Measurements from ENCODE around the gene FAM181A.

FAM181A gene

DNA sequence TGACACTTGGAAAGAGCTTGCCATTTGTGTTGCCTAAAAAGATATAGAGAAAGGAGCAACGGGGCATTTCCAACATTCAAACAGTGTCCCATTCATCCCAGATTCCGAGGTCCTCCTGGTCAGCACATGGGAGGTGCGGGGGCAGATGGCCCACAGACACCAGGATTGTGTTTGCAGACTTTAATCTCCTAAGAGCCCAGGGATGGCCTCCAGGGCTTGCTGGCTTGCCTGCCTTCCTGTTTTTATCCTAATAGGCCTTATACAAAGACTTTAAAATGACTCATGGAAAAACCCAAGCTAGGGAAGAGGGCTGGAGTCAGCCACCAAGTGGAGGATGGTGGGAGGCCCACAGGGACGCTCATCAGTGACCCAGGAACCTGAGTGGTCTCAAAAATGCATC lies 21.5 kb upstream of the FAM181A start:
- no peak for DNase-seq

DNA sequence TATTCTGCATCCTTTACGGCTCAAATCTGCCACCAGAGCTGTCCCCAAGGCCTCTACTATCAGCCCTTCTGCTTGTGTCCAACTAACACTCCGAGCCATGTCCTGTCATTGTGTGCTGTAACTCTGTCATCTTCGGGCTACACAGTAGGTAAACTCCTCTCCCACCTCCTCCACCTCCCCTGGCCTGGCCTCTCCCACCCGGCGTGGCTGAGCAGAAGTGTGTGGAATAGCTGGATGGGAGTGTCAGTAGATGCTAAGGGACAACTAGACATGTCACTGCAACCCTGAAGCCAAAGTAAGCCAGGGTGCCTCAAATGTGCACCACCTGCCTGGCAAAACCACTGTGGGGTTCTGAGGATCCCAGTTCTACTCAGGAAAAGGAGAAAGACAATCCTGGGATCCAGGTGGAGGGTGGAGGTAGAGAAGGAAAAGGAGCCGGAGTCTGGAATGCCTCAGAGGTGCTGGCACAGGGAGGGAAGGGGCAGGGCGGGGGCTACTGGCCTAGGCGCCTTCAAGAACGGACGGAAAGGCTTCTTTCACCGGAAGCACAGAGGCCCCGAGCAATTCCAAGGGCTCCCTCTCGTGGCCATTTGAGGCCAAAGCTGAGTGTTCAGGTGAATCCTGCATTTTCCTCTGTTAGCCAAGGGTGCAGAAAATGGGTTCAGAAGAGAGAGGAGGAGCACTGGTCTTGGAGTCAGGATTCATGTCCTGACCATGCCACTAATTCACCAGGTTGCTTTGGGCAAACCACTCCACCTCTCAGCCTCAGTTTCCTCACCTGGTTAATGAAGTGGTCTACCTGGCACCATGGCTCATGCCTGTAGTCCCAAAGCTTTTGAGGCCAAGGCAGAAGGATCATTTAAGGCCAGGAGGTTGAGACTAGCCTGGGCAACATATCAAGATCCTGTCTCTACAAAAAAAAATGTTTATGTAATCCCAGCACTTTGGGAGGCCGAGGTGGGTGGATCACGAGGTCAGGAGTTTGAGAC lies 20.5 kb upstream of the FAM181A start:
- DNase-seq, result no peak

DNA sequence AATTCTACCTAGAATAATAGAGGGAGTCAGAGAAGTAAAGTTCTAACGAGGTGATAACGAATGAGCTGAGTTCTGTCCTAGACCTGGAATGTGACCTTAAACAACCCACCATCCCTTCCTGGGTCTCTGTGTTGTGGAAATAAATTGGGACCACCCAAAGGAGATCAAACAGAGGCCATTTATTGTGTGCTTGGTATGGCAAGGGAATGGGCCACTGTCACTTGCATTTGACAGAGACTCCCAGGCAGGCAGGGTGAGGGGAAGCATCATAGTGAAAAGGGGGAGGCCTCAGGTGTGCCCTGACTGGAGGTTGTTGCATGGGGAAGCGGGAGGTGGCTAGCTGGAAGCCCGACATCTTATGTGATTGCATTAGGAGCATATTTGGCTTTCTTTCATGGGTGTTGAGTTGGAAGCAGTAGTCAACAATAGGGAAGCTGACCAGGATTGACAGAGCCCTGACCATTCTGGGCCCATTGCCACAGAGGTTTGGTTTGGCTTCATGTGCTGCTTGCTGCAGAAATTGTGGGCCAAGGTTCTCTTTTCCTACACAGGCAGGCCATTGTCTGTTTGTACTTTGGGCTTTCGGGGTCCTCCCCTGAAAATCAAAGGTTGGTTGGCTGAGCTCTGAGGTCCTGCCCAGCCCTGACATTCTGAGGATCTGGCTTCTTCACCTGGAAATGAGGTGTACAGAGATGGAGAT lies 17.6 kb upstream of the FAM181A start:
- DNase-seq, result no peak

DNA sequence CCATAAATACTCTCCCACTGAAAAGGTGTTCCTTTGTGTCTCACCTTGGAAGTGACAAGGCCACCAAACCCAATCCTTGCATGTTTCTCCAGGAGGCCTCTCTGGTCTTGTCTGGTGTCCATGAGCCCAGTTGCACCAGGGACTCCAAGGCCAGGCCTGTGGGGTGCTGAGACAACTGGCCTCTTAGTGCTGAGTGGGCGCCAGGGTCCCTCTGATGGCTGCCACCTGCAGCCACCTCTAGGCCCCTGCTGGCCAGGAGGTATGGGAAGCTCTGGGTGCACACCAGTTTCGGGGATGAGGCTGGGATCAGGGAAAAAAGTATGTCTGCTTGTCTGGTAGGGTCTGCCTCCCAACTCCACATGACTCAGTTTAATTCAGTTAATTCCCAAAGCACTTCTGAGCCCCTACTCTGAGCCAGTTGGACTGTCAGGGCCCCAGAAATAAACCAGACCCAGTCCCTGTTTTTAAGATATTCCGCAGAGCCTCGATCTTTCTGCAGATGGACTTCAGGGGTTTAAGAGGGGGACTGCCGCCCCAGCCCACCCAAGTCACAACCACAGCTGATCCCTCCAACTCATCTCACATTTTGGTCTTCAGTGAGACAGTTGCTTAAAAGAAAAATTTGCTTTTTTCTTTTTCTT lies 15.0 kb upstream of the FAM181A start:
- DNase-seq, result no peak

DNA sequence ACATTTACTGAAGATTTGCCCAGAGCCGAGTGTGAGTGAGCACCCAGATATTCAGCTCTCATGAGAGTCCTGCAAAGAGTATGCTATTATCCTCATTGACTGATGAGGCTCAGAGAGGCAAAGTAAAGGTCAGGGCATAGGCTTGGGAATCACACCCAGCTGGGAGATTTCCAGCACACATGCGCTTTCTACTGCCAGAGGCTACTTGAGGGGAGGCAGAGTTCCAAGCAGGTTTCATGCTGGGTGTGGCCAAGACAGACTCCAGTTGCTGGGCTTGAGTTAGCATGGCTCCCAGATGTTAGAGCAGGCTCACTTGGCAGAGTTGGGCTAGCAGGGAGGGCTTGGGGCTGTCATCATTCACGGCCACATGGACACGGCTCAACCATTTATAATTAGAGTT lies 14.4 kb upstream of the FAM181A start:
- no peak for DNase-seq

DNA sequence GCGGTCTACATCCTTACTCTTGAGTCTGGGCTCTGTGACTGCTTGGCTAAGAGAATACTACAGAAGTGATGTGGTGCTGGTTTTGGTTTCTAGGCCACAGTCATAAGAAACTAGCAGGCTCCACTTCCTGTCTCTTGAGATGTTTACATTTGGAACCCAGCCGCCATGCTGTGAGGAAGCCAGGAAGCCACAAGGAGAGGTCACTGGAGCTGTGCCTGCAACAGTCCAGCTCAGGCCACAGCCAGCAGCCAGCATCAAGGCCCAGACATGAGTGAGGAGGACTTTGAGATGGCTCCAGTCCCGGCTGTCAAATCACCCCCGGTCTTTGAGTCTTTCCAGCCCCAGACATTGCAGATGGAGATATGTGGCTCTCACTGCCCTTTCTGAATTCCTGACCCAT lies 12.9 kb upstream of the FAM181A start:
- DNase-seq, result no peak

DNA sequence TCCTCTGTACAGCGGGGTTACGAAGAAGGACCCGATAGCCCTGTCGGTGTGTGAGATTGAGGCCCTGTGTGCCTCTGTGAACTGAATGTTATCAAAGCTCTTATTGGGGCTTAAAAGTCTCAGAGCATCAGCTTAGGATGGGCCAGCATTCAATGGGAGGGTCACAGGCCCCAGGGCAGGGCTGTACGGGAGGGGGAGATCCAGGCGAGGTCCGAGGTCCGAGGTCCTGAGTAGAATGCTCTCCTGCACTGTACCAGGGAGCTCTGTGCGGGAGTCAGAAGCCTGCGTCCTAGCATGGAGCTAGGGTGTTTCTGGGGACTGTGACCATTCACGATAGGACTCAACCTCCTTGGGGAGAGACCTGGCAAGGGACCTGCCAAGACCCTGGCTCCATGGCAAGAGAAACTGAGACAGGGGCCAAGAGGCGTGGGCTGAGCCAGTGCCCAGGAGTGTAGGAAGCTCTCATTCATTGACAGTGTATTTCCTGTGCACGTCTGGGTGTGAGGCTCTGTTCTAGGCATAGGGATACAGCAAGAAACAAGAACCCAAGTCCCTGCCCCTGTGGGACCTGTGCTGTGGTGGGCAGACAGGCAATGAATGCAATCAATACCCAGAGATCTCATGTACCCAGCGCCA lies 12.0 kb upstream of the FAM181A start:
- DNase-seq, result no peak

DNA sequence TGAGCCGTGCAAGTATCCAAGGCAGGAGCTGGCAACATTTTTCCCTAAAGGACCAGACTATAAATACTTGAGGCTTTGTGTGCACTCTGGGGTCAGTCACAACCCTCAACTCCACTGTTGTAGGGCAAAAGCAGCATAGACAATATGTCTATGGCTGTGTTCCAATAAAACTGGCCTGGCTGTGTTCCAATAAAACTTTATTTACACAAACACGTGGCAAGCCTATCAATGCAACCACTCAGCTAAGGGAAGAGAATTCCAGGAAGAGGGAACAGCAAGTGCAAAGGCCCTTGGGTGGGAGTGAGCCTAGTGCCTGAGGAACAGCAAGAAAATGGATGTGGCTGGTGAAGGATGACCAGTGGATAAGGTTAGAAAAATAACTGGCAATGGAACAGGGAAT lies 11.3 kb upstream of the FAM181A start:
- DNase-seq, result no peak

DNA sequence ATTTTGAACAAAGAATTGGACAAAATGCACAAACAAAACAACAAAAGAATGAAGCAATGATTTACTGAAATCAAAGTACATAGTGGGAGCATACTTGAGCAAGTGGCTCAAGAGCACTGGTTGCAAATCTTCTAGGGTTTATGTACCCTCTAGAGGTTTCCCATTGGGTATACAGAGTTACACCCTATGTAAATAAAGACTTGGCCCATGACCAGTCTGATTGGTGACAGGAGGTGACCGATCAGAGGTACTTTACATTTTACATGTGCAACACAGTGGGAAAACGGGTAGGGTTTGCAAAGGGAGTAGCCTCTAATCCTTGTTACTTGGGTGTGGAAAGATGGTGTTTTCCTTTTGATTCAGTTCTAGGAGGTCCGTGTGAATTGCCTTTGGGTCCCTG lies 10.6 kb upstream of the FAM181A start:
- no peak for DNase-seq

DNA sequence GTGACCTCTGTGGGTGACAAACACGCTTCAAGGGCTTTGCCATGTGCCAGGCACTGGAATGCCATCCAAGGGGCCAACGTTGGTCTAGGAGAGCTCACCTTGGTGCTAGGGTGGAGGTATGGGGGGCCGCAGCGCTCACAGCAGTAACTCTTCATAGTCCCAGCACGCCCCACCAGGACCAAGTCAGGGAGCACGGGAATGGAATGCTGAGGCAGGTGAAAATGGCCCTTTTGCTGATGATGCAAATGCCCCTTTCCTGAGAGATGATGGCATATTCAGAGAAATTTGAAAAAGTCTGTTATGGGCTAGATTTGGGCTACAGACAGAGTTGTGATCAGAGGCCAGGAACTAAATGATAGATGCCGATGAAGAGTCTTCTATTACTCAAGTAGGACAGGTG lies 10.0 kb upstream of the FAM181A start:
- DNase-seq, result no peak

DNA sequence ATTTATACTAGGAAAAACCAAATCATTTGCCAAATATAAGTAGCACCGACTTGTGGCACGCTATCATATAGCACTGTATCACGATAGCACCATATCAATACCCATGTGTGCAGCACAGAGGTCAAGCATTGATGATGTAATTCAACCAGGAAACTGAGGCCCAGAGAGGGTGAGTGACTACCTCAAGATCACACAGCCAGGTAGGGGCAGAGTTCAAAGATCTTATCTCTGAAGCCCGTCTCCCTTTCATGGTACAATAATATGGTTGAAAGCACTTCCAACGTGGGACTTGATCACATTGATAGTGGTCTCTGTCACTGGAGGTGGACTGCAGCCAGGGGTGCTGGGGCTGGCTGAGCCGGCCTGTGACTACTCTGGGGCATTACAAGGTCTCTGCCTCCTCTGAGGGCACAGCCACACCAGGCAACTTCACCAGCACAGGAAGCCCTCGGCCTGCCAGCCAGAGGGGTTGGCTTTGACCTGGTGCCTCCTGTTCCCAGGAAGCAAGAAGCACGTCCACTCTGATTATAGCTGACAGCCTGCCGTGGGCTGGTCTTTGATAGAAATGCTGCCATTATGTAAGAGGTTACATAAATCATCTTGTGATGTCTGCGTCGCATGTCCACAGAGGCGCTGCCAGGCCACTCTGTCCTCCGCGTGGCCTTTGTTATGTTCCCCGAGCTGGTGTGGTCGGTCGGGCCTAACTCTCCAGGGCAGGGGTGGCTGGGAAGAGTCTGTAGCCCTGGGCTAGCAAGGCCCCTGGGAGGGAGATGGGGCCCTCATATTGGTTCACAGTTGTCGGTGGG lies 5.9 kb upstream of the FAM181A start:
- DNase-seq, result no peak

DNA sequence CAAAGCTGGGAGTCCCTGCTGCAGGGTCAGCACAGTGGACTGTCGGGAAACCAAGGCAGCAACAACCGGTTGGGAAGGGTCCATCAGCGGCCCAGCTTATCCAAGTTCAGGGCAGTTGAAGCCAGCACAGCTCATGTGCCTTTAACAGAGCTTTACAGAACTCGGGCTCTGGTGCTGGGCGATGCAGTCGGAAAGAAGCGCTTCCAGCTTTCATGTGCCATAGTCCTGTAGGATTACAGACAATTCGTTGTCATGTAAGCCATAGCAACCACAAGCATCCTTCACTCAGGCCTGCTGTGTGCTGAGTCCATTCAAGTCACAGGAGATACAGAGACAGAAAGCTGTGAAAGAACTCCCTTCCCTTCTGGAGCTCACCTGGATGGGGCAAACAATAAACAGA lies 3.5 kb upstream of the FAM181A start:
- no peak for DNase-seq

DNA sequence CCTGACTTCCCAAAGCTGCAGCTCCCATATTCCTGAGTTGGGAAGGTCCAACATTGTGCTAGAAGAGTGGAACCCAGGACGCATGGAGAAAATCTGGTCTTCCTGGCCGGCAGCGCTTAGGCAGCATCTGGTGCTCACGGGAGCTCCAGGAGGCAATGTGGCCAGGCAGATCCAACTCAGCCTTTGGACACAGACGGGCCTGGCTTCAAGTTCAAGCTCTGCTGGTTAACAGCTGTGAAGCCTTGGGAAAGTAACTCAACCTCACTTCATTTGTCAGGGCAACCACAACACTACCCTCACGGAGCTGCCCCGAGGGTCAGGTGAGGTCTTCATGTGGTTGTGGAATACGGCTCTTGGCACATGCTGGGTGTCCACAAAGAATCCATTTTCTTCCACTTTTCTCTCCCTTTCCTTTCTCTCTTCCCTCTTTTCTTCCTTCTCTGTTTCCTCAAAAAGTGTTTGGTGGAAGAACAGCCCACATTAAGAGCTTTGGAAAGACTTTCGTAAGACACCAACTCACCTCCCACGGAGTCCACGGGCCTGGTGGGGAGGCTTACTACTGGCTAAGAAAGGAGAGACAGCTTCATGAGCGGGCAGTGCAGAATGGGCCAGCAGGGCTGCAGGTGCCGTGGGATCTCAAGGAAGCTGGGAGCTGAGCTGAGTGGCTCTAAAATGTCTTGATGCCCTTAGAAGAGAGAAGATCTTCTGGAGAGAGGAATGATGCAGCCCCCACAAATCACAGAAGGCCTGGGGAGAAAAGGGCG lies 2.4 kb upstream of the FAM181A start:
- DNase-seq, result no peak

DNA sequence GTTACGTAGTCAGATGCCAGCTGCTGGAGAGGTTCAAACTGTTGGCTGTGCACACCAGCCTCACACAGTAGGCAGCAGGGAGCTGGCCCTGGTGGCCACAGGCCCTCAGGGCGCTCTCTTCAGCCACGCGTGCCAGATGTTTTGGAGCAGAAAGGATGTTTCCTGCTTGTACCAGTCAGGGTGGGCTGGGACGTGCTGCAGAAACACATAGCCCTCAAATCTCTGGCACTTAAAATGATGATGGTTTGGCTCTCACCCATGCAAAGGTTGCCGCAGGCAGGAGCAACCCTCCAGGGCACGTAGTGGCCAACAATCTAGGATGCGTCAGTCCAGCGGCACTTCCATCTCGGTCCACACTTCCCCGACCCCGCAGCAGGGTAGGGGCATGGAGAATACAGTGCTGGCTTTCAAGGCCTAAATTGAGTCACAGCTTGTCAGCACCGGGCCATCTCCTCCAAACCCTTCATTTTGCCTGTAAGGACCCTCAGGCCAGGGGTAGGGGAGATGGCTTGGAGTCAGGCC lies 1.7 kb upstream of the FAM181A start:
- no peak for DNase-seq

DNA sequence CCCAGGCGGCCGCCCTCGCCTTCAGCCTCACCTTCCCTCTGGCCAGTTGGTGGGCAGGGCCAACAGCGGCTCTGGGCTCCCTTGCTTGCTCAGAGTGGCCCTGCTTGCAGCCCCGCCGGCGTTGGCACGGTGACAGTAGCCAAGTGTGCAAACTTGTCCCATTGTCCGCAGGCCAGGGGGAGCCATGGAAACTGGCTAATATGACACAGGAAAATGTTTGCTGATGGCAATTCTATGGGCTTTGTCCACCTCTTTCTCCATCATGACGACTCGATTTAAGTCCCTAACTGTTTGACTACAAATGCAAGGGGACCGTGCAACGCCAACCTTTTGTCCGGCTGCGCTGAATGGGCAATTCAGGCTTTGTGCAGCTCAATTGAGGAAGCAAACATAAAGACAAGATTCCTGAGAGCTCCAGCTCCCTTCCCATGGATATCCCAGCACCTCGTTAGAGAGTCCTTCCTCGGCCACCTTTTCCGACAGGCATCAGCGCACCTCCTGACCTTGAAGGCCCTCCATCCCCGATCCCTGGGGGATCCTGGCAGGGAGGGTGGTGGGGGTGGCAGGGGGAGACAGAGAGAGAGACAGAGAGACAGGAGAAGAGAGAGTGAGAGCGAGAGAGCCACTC lies 785 bp upstream of the FAM181A start:
- DNase-seq, result no peak

DNA sequence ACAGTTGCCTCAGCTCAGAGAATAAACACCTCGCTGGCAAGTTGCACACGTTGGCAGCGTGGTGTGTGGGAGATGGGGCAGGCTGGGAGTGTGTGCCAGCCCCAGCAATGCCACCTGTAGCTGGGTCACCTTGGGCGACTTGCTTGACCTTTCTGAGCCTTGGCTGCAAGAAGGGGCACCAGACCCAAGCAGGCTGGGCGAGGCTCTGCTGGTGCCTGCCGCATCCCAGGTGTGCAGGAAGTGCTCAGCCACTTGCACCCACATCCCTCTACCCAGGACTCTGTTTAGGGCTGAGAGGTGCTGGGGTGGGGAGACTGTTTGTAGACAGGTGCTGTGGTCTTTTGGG lies 629 bp downstream of the FAM181A start:
- DNase-seq, result no peak

DNA sequence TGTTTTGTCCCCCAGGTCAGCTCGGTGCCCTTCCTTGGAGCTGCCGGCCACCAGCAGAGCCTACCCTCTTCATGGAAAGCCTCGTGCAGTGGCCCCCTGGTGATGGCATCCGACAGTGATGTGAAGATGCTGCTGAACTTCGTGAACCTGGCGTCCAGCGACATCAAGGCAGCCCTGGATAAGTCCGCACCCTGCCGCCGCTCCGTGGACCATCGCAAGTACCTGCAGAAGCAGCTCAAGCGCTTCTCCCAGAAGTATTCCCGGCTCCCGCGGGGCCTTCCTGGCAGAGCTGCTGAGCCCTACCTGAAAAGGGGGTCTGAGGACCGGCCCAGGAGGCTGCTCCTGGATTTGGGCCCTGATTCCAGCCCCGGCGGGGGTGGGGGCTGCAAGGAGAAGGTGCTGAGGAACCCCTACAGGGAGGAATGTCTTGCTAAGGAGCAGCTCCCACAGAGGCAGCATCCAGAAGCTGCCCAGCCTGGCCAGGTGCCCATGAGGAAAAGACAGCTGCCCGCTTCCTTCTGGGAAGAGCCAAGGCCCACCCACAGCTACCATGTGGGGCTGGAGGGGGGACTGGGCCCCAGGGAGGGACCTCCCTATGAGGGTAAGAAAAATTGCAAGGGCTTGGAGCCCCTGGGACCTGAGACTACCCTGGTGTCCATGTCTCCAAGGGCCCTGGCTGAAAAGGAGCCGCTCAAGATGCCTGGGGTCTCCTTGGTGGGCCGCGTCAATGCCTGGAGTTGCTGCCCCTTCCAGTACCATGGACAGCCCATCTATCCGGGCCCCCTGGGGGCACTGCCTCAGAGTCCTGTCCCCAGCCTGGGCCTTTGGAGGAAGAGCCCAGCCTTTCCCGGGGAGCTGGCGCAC lies 1.3 kb downstream of the FAM181A start:
- DNase-seq, result no peak

DNA sequence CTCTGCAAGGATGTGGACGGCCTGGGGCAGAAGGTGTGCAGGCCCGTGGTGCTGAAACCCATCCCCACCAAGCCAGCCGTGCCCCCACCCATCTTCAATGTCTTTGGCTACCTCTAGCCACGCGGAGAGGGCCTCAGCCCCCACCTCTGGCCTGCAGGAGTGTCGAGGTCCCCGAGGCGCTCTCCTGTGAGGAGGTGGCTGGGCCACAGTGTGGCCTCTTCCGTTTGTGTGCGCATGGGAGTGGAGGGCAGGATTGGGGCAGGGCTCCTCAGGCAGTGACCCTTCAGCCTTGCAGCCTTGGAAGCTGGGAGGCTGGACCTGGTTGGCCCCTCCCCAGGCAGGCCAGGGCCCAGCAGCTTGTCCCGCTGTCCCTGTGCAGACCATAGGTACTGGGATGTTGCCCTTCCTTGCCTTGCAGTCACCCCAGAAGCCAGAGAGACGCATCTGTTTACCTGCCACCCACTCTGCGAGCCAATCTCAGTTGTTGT lies 1.9 kb downstream of the FAM181A start:
- DNase-seq, result no peak

DNA sequence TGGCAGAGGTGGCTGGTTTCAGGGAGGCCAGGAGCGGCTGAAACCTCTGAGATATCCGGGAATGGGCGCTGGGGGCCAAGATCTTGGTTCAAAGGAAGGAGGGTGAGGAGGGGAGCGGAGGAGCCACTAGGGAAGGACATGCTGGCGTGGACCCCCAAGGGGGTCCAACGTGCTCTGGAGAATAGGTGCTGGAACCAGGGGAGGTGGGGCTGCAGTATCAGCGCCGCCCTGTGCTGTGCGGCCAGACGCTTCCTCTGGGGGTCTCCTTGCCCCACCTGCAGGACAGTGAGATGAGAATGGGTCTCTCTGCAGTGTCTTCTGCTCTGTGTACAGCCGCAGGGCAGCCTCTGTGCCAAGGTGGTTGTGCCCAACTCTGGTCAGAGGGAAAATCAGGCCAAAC lies 2.5 kb downstream of the FAM181A start:
- DNase-seq, result no peak

All from NCI-H226 (cell line).